ENCODE measurements around the gene E2F8. TPM values are rescaled to one million over a fixed set of nuclear protein-coding genes. Genes with fewer than 3 reads are reported as not detected.

Gene E2F8
- total and polyA plus RNA-seq, 9 of the 15 experiments (the other 6 are each of a cell fraction or from before 2014, with no cell fraction given), result 6.9 to 23.6 (median 12.1) TPM

GRCh38 chr11:19241260-19242178 is 774 bp upstream of the E2F8 start (continued):
- TF ChIP-seq HDAC8 (tag; IDR thresholded peaks at IDR 0.05) (no peak), KAT7 (CRISPR knock-in tag; IDR thresholded peaks at IDR 0.05; ENCODE audit: borderline replicate concordance) (peak; percentile 55; the same call in 1 of the 2 replicates), CHAMP1 (IDR thresholded peaks at IDR 0.05) (no peak), ETV1 (tag; conservative IDR thresholded peaks at IDR 0.05; ENCODE audit: low read depth) (no peak), ZFX (CRISPR knock-in tag; IDR thresholded peaks at IDR 0.05) (peak; percentile 79), ZNF76 (CRISPR knock-in tag; IDR thresholded peaks at IDR 0.05; ENCODE audit: borderline replicate concordance) (no peak), KAT8 (IDR thresholded peaks at IDR 0.05; ENCODE audit: low read depth) (no peak), ZNF146 (CRISPR knock-in tag; IDR thresholded peaks at IDR 0.05; ENCODE audit: unreplicated experiment) (no peak), HNRNPK (IDR thresholded peaks at IDR 0.05; ENCODE audit: low read depth, low read length, poor library complexity, severe bottlenecking) (peak; percentile 16), ARID3B (CRISPR knock-in tag; IDR thresholded peaks at IDR 0.05; ENCODE audit: borderline replicate concordance) (no peak), GABPA (tag; conservative IDR thresholded peaks at IDR 0.05; ENCODE audit: low read depth) (peak; percentile 42; the same call in 1 of the 2 replicates), SPI1 (IDR thresholded peaks at IDR 0.05; ENCODE audit: borderline replicate concordance, low read depth, low read length) (no peak), NR3C1 (CRISPR knock-in tag; IDR thresholded peaks at IDR 0.05) (0 out of 2 replicates have a peak, but pooled peaks have one; percentile 74), KDM5B (IDR thresholded peaks at IDR 0.05; ENCODE audit: insufficient replicate concordance, low read depth, low read length) (peak; percentile 59), BMI1 (IDR thresholded peaks at IDR 0.05; ENCODE audit: low read length) (no peak), KLF6 (CRISPR knock-in tag; IDR thresholded peaks at IDR 0.05; ENCODE audit: borderline replicate concordance) (no peak), ZNF655 (CRISPR knock-in tag; IDR thresholded peaks at IDR 0.05) (no peak), ZNF24 (IDR thresholded peaks at IDR 0.05) (no peak), E2F3 (CRISPR knock-in tag; IDR thresholded peaks at IDR 0.05) (peak; percentile 7; the same call in 1 of the 2 replicates), DACH1 (IDR thresholded peaks at IDR 0.05; ENCODE audit: partially characterized antibody) (no peak), NFATC3 (IDR thresholded peaks at IDR 0.05) (no peak), ZNF12 (CRISPR knock-in tag; IDR thresholded peaks at IDR 0.05) (no peak)

Data from K562 (cell line).